Stimulated activated CD4-positive, alpha-beta T cell treated with anti-CD3 and anti-CD28 coated beads, TNF-alpha, amount 100 ng/mL, for 1 hour (primary cell): Measurements from ENCODE around the gene HSPA1B.
"Not testable (repeated sequence)": the region's sequence is repeated elsewhere in the genome, so short reads cannot be mapped to it uniquely, and the experiment has no call there.

Experiments used
- DNase-seq, 3 donors: peaks; one replicate each; pipeline ENCODE4 v3.0.0-alpha.2; 2020; ENCODE audit warnings: low read depth in 3 of 3, low spot score in 1 of 3

The HSPA1B gene

DNA sequence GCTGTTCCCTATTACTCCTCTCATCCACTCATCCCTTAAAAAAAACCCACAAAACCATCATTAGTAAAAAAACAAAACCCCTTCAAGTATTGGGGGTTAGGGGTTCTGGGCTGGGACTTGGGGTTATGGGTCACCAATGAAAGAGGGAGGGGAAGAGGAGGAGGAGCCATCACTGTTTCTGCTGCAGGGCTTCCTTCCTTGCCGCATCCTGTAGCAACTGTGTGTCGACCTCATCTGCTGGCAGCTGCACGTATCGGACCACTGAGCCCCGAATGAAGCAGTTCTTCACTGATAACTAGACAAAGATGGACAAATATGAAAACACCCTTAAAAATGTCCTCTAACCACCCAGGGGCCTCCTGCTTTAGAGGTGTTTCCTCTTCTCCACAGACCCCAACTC, 29.9 kb upstream of the HSPA1B start:
- no peak for DNase-seq

DNA sequence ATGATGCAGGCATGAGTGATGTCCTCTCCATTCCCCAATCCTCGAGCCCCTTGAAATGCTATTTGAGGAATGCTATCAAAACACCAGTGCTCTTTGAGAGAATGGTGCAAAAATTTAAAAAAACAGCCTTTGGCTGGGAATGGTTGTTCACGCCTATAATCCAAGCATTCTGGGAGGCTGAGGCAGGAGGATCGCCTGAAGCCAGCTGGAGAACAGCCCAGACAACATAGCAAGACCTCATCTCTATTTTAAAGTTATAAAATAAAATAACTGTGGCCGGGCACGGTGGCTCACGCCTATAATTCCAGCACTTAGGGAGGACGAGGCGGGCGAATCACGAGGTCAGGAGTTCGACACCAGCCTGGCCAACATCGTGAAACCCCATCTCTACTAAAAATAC, 27.8 kb upstream of the HSPA1B start:
- DNase-seq, result no peak

DNA sequence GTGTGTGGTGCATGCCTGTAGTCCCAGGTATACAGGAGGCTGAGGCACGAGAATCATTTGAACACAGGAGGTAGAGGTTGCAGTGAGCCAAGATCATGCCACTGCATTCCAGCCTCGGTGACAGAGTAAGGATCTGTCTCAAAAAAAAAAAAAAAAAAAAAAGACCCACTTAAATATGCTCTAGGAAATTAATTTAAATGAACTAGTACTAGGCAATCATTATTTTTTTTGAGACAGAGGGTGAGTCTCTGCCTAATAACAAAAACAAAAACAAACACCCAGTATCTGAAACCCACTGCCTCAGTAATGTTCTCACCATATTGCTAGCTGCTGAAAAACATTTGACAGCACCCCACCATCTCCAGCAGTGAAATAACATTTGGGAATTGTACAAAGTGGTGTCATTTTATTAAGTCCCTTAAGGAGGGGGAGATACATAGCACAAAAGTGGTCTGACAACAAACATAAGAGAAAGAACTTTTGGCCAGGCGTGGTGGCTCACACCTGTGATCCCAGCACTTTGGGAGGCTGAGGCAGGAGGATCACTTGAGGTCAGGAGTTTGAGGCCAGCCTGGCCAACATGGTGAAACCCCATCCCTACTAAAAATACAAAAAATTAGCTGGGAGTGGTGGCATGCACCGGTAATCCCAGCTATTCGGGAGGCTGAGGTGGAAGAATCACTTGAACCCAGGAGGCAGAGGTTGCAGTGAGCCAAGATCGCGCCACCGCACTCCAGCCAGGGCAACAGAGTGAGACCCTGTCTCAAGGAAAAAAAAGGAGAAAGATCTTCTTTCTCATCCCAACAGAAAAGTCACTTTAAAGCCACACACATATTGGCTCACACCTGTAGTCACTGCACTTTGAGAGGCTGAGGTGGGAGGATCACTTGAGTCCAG, 26.3 kb upstream of the HSPA1B start:
- not testable (repeated sequence) for DNase-seq

DNA sequence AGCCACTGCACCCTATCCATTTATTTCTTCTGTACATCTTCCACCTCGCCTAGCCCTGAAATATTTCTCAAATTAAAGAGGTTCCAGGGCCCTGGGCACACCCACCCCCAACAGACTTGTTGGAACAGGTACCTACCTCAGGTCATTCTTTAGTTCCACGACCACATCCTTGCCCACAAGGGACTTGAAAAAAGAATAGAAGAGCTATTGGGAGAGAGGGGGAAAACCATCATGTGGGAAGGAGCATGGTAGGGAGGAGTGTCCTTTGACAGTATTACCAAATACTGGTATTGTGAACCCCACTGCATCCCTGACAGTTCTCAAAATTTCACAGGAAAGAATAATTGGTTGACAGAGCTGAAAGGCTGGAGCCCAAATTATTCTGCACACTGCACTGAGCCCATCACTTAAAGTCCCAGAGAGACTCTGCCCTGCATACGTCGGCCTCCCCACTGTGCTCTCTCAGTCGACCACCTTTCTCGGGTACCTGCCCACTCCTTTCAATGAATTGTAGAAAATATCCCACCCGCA, 21.5 kb upstream of the HSPA1B start:
- DNase-seq, result no peak

DNA sequence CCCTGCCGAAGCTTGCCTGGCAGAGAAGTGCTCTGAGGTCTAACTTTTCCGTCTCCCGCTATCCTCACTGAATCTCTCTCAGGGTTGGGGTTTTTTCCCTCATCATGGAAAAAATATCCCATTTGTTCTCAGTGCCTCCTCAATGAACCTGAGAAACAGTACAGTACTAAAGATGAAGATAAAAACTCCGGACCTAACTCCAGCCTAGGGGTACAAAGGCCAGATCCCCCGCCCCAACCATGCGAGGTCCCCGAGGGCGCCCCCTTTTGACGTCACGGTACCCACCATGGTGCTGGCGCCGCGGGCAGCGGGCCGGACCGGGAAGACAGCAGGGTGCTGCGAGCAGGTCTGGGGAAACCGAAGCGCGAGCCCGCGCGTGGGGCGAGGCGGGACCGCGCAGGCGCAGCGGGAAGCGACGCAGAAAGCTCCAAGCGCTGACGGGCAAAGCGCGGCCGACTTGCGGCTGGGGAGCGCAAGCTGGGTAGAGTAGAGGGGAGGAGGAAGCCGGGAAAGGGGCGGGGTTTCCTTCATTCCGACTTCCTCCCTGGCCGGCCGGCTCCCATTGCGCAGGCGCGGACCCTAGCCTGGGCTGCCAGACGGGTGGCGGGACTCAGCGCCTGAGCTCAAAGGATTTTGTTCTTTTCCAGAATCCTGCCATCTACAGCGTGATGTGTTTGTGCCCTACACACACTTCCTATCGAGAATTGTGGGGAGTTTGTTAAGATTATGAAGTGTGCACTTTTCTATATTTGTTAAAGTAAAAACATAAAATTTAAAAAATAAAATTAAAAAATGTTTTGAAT, 20.9 kb upstream of the HSPA1B start, which contains the start of gene LSM2:
TSS of gene LSM2 (minus strand) at position 497 of the 803 bp plus-strand sequence. CDS start at position 288, 209 bp downstream.
- DNase-seq, result peak; percentile 90 to 96 (median 95)

DNA sequence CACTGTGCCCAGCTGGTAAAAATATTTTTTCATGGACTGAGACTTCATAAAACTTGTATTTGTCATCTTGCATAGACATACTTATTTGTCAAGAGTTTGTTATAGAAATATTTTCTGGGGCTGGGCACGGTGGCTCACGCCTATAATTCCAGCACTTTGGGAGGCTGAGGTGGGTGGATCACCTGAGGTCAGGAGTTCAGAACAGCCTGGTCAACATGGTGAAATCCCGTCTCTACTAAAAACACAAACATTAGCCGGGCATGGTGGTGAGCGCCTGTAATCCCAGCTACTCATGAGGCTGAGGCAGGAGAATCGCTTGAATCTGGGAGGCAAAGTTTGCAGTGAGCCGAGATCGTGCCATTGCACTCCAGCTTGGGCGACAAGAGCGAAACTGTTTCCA, 18.9 kb upstream of the HSPA1B start:
- not testable (repeated sequence) for DNase-seq

DNA sequence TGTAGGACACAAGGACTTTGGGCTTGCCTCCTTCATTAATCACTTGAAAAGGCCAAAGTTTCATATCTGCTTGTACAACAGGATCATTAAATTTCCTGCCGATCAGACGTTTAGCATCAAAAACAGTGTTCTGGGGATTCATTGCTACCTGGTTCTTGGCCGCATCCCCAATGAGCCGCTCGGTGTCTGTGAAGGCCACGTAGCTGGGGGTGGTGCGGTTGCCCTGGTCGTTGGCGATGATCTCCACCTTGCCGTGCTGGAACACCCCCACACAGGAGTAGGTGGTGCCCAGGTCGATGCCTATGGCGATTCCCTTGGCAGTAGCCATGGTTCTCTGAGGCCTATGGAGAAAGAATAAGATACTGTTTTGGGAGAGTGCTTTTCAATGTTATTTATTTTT, 15.9 kb upstream of the HSPA1B start:
- DNase-seq, result no peak

DNA sequence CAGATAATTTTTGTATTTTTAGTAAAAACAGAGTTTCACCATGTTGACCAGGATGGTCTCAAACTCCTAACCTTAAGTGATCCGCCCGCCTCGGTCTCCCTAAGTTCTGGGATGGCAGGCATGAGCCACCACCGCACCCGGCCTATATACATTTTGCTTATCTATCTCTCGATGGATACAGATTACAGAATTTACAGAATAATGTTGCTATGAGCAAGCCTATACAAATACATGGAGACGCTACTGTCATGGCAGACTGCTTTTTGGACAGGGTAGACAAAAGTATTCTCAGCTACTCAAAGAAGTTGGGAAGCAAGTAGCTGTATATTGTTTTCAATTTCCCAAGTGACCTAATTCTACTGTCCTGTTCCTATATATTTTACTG, 14.1 kb upstream of the HSPA1B start:
- no peak for DNase-seq

DNA sequence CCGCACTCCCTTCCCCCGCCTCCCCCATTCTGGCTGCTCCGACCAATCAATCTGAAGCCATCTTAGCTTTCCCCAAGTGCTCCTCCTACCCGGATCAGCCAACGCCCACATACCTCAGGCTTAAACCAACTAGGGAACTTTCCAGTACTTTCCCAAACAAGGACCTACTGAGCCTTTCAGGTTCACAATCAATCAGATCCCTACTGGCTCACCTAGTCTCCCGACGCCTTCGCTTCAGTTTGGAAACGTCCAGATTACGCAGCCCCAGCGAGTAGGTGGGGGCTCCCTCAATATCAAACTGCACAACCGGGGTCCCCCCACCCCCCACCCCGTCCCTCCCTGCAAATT, 12.9 kb upstream of the HSPA1B start:
- no peak for DNase-seq

DNA sequence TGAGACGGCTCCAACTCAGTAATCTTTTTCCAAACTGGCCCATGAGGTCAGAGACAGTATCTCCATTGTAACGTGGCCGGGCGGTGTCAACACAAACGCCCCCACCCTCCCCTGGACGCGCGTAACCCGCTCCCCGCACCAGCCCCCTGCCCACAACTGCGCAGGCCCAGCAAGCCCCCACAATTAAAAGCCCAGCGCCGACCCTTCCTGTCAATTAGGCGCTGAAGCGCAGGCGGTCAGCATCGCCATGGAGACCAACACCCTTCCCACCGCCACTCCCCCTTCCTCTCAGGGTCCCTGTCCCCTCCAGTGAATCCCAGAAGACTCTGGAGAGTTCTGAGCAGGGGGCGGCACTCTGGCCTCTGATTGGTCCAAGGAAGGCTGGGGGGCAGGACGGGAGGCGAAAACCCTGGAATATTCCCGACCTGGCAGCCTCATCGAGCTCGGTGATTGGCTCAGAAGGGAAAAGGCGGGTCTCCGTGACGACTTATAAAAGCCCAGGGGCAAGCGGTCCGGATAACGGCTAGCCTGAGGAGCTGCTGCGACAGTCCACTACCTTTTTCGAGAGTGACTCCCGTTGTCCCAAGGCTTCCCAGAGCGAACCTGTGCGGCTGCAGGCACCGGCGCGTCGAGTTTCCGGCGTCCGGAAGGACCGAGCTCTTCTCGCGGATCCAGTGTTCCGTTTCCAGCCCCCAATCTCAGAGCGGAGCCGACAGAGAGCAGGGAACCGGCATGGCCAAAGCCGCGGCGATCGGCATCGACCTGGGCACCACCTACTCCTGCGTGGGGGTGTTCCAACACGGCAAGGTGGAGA, 12.3 kb upstream of the HSPA1B start, which contains the start of the genes HSPA1A and HSPA1L:
TSS of gene HSPA1A (plus strand) at position 519 of the 814 bp plus-strand sequence. CDS start at position 733, 214 bp downstream.
TSS of gene HSPA1L (minus strand) at position 259 of the 814 bp plus-strand sequence. CDS start 3,311 bp downstream, outside the sequence.
- DNase-seq, result no peak

DNA sequence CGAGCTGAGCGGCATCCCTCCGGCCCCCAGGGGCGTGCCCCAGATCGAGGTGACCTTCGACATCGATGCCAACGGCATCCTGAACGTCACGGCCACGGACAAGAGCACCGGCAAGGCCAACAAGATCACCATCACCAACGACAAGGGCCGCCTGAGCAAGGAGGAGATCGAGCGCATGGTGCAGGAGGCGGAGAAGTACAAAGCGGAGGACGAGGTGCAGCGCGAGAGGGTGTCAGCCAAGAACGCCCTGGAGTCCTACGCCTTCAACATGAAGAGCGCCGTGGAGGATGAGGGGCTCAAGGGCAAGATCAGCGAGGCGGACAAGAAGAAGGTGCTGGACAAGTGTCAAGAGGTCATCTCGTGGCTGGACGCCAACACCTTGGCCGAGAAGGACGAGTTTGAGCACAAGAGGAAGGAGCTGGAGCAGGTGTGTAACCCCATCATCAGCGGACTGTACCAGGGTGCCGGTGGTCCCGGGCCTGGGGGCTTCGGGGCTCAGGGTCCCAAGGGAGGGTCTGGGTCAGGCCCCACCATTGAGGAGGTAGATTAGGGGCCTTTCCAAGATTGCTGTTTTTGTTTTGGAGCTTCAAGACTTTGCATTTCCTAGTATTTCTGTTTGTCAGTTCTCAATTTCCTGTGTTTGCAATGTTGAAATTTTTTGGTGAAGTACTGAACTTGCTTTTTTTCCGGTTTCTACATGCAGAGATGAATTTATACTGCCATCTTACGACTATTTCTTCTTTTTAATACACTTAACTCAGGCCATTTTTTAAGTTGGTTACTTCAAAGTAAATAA, 10.2 kb upstream of the HSPA1B start:
- DNase-seq, result not testable (repeated sequence)

DNA sequence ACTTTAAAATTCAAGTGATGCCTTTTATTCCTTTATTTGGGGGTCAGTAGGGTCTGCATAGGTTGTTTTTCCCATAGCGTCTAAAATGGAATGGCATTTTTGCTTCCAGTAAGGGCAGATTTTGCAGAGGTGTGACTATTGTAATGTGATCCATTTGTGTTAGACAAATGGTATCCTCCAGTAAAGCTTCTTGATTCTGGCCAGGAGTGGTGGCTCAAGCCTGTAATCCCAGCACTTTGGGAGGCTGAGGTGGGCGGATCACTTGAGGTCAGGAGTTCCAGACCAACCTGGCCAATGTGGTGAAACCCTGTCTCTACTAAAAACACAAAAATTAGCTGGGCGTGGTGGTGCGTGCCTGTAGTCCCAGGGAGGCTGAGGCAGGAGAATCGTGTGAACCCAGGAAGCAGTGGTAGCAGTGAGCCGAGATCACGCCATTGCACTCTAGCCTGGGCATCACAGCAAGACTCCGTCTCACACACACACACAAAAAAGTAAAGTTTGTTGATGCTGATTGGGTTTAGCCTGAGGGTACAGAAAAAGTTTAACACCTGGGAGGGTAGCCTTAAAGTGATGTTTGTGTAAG, 9.5 kb upstream of the HSPA1B start:
- not testable (repeated sequence) for DNase-seq

DNA sequence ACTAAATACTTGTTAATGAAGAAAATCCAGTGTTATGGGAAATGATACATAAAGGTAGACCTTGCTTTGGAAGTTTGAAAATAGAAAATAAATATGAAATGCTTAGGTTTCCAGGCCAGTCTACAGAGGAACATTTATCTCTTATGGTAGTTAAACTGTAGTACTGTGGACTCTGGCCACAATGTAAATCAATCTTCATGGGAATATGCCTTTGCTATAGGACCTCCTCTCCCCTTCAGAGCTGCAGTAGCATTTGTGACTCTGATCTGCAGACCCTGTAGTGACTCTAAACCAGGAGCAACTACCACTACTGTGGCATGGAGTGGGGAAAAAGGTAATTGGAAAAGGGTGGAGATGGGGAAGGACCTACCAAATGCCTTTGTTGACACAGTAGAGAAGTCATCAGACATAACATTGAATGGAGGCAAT, 7.7 kb upstream of the HSPA1B start:
- no peak for DNase-seq

DNA sequence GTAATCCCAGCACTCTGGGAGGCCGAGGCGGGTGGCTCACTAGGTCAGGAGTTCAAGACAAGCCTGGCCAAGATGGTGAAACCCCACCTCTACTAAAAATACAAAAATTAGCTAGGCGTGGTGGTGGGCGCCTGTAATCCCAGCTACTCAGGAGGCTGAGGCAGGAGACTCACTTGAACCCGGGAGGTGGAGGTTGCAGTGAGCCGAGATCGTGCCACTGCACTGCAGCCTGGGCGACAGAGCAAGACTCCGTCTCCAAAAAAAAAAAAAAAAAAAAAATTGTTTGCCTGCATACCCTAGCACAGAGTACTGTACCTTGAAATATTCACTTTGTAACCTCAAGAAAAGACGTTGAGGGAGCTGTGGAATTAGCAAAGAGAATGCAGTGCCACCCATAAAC, 7.1 kb upstream of the HSPA1B start:
- not testable (repeated sequence) for DNase-seq

DNA sequence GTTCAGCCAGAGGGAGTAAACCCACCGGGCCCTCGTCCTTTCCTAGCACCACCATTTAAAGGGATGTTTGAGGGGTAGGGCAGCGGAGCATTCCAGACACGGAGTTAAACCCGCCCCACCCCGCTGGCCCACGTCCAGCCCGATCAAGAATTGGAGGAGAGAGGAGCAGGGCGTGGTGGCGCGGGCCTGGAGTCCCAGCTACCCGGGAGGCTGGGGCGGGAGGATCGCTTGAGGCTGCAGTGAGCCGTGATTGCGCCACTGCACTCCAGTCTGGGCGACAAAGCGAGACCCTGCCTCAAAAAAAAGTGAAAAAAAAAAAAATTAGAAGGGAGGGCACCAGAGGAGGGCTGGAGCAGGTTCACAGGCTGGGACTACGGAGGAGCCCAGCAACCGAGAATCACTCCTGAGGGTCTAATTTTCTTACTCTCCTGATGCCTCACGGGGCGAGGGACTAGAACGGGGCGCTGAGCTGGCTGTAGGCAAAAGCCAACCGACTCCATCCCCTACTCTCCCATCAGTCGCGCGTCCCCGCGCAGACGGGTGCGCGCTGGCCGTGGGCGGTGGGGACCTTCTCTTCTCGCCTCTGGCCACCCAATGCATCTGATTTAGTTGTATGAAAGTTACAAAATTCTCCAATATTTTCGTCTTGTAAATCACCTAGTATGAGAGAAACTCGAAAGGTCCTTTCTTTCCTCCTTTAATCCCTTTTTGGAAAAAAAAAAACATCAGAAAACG, 6.1 kb upstream of the HSPA1B start:
- DNase-seq, result peak in 1 of 3 donors; percentile 66

DNA sequence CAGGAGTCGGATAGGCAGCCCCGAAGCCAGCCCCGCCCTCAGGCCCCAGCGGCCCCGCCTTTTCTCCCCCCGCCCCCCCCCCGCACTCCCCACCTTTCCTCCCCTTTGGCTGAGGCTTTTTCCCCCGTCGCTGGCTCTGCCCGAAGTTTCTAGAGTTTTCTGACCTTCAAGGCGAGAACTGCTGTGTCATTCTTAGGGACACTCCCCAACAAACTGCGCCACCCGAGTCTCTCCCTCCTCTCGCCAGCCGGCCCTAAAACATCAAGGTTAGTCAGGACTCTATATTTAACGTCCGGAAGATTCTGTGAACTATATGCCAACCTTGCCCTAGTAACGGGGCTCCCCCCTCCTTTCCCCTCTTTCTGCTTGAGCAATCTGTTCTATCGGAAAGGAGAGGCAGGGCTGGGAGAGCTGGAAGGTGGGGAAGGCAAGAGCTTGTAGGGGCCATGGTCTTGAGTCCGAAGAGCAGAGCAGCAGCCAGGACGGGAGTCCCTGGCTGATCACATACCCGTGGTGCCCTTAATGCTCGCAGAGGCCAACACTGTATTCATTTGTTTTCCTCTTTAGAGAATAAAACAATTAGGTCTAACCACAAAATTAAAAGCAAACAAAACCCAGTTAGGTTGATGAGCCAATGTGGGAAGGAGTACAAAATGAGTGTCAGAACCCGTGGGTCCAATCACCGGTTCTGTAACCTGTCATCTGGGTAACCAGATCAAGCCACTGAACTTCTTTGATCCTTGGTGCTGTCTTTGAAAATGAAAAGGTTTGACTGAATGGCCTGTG, 5.3 kb upstream of the HSPA1B start:
- DNase-seq, result peak in 1 of 3 donors; percentile 45

DNA sequence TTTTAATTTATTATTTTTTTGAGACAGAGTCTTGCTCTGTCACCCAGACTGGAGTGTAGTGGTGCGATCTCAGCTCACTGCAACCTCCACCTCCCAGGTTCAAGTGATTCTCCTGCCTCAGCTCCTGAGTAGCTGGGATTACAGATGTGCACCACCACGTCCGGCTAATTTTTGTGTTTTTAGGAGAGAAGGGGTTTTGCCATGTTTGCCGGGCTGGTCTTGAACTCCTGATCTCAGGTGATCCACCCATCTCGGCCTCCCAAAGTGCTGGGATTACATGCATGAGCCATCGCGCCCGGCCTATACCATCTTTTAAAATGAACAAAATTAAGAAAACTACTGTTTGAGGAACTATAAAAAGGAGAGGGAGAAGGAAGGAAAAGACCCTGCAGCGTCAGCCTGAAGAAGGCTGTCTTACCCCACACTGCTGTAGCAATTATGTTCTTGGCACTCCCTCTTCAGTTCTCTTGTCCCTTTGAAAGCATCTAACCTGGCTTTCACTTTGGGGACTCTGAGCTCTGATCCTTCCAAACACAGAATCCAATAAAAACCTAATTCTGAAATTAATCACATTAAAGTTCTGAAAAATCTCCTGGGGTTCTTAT, 3.8 kb upstream of the HSPA1B start:
- not testable (repeated sequence) for DNase-seq

DNA sequence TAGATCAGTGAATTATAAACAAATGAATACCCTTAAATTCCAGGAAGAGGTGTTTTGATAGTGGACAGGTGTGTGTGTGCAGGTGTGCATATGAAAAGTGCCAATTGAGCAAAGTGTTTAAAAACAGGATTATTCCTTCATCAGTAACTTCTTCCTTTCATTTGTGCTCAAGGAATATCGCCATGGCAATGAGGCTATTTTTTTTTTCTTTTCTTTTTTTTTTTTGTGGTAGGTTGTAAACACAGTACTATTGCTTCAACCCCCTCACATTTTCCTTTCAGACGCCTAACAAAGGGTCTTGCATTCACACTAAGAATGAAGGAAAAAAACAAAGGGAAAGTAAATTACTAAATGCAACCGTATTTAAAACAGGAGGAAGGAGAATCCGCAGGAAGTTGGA, 2.0 kb upstream of the HSPA1B start:
- no peak for DNase-seq
